ENCODE measurements around the gene TAPBP.
"Not testable (repeated sequence)": the region's sequence is repeated elsewhere in the genome, so short reads cannot be mapped to it uniquely, and the experiment has no call there.

DNA sequence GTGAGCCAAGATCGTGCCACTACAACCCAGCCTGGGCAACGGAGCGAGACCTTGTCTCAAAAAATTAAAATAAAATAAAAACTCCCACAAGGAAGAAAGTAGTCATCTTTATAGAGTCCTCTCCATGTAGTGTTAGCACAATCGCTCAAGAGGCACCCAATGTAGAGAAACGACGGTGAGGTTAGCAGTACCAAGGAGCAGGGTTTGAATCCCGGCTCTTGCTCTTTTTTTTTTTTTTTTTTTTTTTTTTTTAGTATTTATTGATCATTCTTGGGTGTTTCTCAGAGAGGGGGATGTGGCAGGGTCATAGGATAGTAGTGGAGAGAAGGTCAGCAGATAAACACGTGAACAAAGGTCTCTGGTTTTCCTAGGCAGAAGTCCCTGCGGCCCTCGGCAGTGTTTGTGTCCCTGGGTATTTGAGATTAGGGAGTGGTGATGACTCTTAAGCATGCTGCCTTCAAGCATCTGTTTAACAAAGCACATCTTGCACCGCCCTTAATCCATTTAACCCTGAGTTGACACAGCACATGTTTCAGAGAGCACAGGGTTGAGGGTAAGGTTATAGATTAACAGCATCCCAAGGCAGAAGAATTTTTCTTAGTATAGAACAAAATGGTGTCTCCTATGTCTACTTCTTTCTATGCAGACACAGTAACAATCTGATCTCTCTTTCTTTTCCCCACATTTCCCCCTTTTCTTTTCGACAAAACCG, 43.4 kb upstream of the TAPBP start:
- TF ChIP-seq SUZ12 (IDR thresholded peaks at IDR 0.05; ENCODE audit: extremely low read depth, insufficient read depth, insufficient read length); ZNF274 (IDR thresholded peaks at IDR 0.05; ENCODE audit: low read depth, low read length): not testable (repeated sequence)
